Hepatocyte (in vitro differentiated cells): ENCODE measurements around the gene CCN6. TPM values are rescaled to one million over a fixed set of nuclear protein-coding genes. Genes with fewer than 3 reads are reported as not detected.
A peak's percentile ranks its signal among the peaks of the same experiment; 100 is the strongest.

ENCODE experiments used
- DNase-seq: peaks from one replicate; pipeline ENCODE4 v3.0.0-alpha.2; 2016; ENCODE audit warnings: low spot score
- H2AFZ ChIP-seq: fragments of 200-600 bp; sonication (generic); 2 replicates; pipeline ENCODE4 v1.6.0; 2016; ENCODE audit warnings: antibody characterized with exemption, mild to moderate bottlenecking
- H3K27ac ChIP-seq: fragments of 200-600 bp; sonication (generic); 2 replicates; pipeline ENCODE4 v1.5.1; 2016; ENCODE audit warnings: mild to moderate bottlenecking
- H3K27me3 ChIP-seq: fragments of 200-600 bp; sonication (generic); 2 replicates; pipeline ENCODE4 v1.6.1; 2016
- H3K36me3 ChIP-seq: fragments of 200-600 bp; sonication (generic); replicated peaks from 2 replicates; pipeline ENCODE4 v1.5.1; 2016; ENCODE audit warnings: low read depth; ENCODE audit not compliant: insufficient read depth
- H3K4me1 ChIP-seq: fragments of 200-600 bp; sonication (generic); 2 replicates; pipeline ENCODE4 v1.5.1; 2016; ENCODE audit warnings: mild to moderate bottlenecking, moderate library complexity; ENCODE audit not compliant: insufficient read depth
- H3K4me2 ChIP-seq: fragments of 200-600 bp; sonication (generic); 2 replicates; pipeline ENCODE4 v1.6.0; 2016
- H3K4me3 ChIP-seq: fragments of 200-600 bp; sonication (generic); 2 replicates; pipeline ENCODE4 v1.5.1; 2016; ENCODE audit warnings: mild to moderate bottlenecking
- H3K79me2 ChIP-seq: fragments of 200-600 bp; sonication (generic); 2 replicates; pipeline ENCODE4 v1.6.0; 2017; ENCODE audit warnings: mild to moderate bottlenecking
- H3K9me2 ChIP-seq: fragments of 200-600 bp; sonication (generic); replicated peaks from 2 replicates; pipeline ENCODE4 v1.6.0; 2017; ENCODE audit warnings: mild to moderate bottlenecking; ENCODE audit not compliant: insufficient read depth
- H3K9me3 ChIP-seq: fragments of 200-600 bp; sonication (generic); 2 replicates; pipeline ENCODE4 v1.5.1; 2016; ENCODE audit warnings: low read depth, mild to moderate bottlenecking
- H4K20me1 ChIP-seq: fragments of 200-600 bp; sonication (generic); 2 replicates; pipeline ENCODE4 v1.6.0; 2016; ENCODE audit warnings: mild to moderate bottlenecking; ENCODE audit not compliant: insufficient read depth, poor library complexity, severe bottlenecking
- EZH2 ChIP-seq: fragments of 200-600 bp; sonication (generic); IDR thresholded peaks from 2 replicates; pipeline ENCODE4 v1.6.1; 2016; ENCODE audit warnings: antibody characterized with exemption, mild to moderate bottlenecking, borderline replicate concordance
- EZH2phosphoT487 ChIP-seq: fragments of 200-600 bp; sonication (generic); IDR thresholded peaks from one replicate; pipeline ENCODE4 v1.6.1; 2018; ENCODE audit warnings: antibody characterized with exemption, mild to moderate bottlenecking, low read depth, moderate library complexity; ENCODE audit not compliant: unreplicated experiment, severe bottlenecking
- WGBS: methylation state at CpG from one replicate; pipeline ENCODE4 v1.1.6; 2016; ENCODE audit warnings: low lambda C conversion rate; ENCODE audit errors: missing lambda C conversion rate; 5-methylcytosine and 5-hydroxymethylcytosine counted together
- polyA plus RNA-seq: library from polyadenylated mRNA; unstranded; fragments of >200 nt; fragmentation: Nextera tagmentation; extraction: Ambion mirVana; gene quantifications from 2 replicates; pipeline ENCODE4 v1.2.1, GENCODE V29; 2016
- total RNA-seq: library from RNA; depleted of rRNA; stranded (reverse); fragments of >200 nt; gene quantifications from 2 replicates; pipeline ENCODE4 v1.2.3, GENCODE V29; 2014
- TF ChIP-seq, protein P1 (sequence below): fragments of 200-600 bp; sonication (generic); IDR thresholded peaks from 2 replicates; pipeline ENCODE4 v1.5.1; 2016; ENCODE audit warnings: antibody characterized with exemption, mild to moderate bottlenecking; ENCODE audit not compliant: poor library complexity

Gene CCN6
- total and polyA plus RNA-seq, 2 experiments from 2014 or later = 0.24 TPM; not detected in 1

DNA sequence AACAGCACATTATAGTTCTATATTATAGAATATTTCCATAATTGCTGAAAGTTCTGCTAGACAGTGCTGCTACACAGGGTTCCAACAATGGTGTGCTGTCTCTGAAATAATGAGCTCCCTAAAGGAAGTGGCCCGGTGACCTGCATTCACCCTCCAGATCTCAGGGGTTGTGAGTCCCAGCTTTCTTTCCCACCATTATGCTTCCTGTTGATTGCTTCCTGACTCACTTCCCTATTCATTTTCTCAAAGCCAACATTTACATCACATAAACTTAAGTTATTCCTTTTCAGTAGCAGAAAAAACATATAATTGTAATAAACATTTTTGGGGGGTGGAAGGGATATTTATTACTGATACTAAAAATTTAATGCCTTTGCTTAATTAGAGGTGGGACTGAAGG is 12.9 kb upstream of the CCN6 start:
- H3K4me1 ChIP-seq = no peaks in the 10 kb centered on the region
- no peaks in the 10 kb centered on the region for H3K79me2 ChIP-seq
- WGBS = 91% methylated on average over 1 of the region's 1 CpG
- H3K9me2 ChIP-seq = no peaks in the 10 kb centered on the region
- H3K9me3 ChIP-seq = no peaks in the 10 kb centered on the region
- no peak overlapping the region for H3K4me3 ChIP-seq
- DNase-seq = no peak
- no peak overlapping the region for H2AFZ ChIP-seq
- H3K4me2 ChIP-seq = no peak overlapping the region
- no peaks in the 10 kb centered on the region for H3K27me3 ChIP-seq
- TF ChIP-seq, protein P1, sequence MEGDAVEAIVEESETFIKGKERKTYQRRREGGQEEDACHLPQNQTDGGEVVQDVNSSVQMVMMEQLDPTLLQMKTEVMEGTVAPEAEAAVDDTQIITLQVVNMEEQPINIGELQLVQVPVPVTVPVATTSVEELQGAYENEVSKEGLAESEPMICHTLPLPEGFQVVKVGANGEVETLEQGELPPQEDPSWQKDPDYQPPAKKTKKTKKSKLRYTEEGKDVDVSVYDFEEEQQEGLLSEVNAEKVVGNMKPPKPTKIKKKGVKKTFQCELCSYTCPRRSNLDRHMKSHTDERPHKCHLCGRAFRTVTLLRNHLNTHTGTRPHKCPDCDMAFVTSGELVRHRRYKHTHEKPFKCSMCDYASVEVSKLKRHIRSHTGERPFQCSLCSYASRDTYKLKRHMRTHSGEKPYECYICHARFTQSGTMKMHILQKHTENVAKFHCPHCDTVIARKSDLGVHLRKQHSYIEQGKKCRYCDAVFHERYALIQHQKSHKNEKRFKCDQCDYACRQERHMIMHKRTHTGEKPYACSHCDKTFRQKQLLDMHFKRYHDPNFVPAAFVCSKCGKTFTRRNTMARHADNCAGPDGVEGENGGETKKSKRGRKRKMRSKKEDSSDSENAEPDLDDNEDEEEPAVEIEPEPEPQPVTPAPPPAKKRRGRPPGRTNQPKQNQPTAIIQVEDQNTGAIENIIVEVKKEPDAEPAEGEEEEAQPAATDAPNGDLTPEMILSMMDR = no peak
- no peak for TF ChIP-seq EZH2phosphoT487
- H4K20me1 ChIP-seq = no peaks in the 10 kb centered on the region
- H3K27ac ChIP-seq = no peak overlapping the region
- H3K36me3 ChIP-seq = no peaks in the 10 kb centered on the region

- Histone ChIP-seq H3K4me3 (no peak overlapping the region), H3K27ac (no peak overlapping the region), H3K9me2 (no peaks in the 10 kb centered on the region), H4K20me1 (no peaks in the 10 kb centered on the region), H3K27me3 (no peaks in the 10 kb centered on the region), H2AFZ (no peak overlapping the region), H3K4me2 (no peak overlapping the region), H3K4me1 (no peaks in the 10 kb centered on the region), H3K79me2 (no peaks in the 10 kb centered on the region), H3K9me3 (no peaks in the 10 kb centered on the region), H3K36me3 (no peaks in the 10 kb centered on the region)
- WGBS = 76% methylated on average over 3 of the region's 3 CpGs
- no peak for TF ChIP-seq EZH2
- TF ChIP-seq, protein P1 = no peak
- no peak for TF ChIP-seq EZH2phosphoT487
- no peak for DNase-seq
Measured at GRCh38 chr6:112041535-112041934, 12.4 kb upstream of the CCN6 start.

DNA sequence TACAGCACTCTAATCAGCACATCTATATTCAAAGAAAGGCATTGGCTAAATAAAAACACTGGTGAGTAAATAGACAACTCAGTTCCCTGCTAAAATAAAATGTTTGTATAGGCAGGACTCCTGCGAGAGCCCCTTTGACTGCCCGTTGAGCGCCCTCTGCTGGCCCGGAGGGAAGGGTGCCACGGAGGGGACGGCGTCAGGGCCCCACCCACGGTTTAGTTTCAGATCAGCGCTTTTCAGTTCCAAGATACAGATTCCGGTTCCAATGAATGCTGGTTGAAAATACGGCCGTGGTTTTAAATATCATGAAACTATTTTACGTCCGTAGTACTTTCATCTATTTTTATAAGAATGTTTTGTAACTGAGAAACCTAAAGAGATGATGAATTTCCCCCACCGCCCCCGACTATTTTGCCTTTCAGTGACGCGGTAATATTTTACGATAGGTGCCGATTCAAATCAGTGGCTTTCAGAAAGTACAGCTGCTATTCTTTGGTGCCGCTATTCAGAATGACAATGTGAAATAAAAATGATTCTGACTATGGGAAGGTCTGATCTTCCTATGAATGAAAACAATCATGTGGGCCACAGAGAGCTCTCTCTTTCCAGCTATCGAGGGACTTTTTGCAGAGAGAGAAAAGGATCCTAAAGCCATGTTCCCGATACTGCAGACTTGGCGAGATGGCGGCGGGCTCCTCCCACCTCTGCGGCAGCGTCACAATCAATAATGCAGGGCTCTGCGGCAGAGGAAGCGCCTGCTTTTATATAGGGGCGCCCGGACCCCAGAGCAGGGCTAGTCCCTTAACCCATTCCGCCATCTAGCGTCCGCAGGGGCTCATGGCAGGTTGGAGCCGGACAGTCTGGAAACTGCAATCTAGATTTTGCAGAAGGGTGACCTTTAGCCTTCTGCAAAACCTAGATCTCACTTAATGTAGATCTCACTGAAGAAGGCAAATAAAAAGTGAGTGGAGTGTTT is 10.6 kb upstream of the CCN6 start:
- H3K4me1 ChIP-seq = no peaks in the 10 kb centered on the region
- H4K20me1 ChIP-seq = no peaks in the 10 kb centered on the region
- H3K36me3 ChIP-seq = no peaks in the 10 kb centered on the region
- peak overlapping the region; percentile 95 for H2AFZ ChIP-seq
- H3K27ac ChIP-seq = peak overlapping the region; percentile 94
- no peak for TF ChIP-seq EZH2phosphoT487
- no peak for TF ChIP-seq EZH2
- TF ChIP-seq, protein P1 = peak; percentile 99
- 1% methylated on average over 36 of the region's 36 CpGs for WGBS
- peak; percentile 94 for DNase-seq
- H3K9me3 ChIP-seq = no peaks in the 10 kb centered on the region
- no peaks in the 10 kb centered on the region for H3K27me3 ChIP-seq
- H3K79me2 ChIP-seq = no peaks in the 10 kb centered on the region
- H3K4me3 ChIP-seq = peak overlapping the region; percentile 48
- H3K9me2 ChIP-seq = no peaks in the 10 kb centered on the region
- peak overlapping the region; percentile 73 for H3K4me2 ChIP-seq
